PC-3 (cell line): Measurements from ENCODE around the gene PGBD5. TPM values are rescaled to one million over a fixed set of nuclear protein-coding genes. Genes with fewer than 3 reads are reported as not detected.

Experiments used
- ATAC-seq: fragments of 200-7000 bp; cut with Tn5 transposase; 2 replicates; pipeline ENCODE4 v1.9.1; 2020; ENCODE audit warnings: mild to moderate bottlenecking, moderate library complexity
- BruUV-seq: library from RNA; stranded (reverse); fragments of 400-500 nt; replicated peaks from 2 replicates; lab custom pipeline; 2021; lab: Mats Ljungman, UMichigan
- CTCF ChIA-PET: fragments of 300-600 bp; sonication (Branson Sonifier 250); formaldehyde crosslinking; loops from one replicate; lab custom pipeline; 2022; ENCODE audit warnings: antibody characterized with exemption; lab: Charles Lee
- POLR2A ChIA-PET: fragments of 300-600 bp; sonication (Branson Sonifier 250); formaldehyde crosslinking; loops from one replicate; lab custom pipeline; 2022; ENCODE audit warnings: antibody characterized with exemption; ENCODE audit not compliant: unreplicated experiment; lab: Charles Lee
- DNase-seq: peaks from one replicate; pipeline ENCODE4 v3.0.0-alpha.2; 2015
- H2AFZ ChIP-seq: fragments of 300-600 bp; sonication (generic); 2 replicates; pipeline ENCODE4 v1.6.0; 2016; ENCODE audit warnings: antibody characterized with exemption, low read length
- H3F3A ChIP-seq: fragments of 300-600 bp; sonication (generic); one replicate; pipeline ENCODE4 v1.6.0; 2017; ENCODE audit warnings: antibody characterized with exemption, low read length, control low read depth, mild to moderate bottlenecking; ENCODE audit not compliant: unreplicated experiment
- H3K27ac ChIP-seq: fragments of 300-600 bp; sonication (generic); 2 replicates; pipeline ENCODE4 v1.5.1; 2016; ENCODE audit warnings: mild to moderate bottlenecking, low read length
- H3K27me3 ChIP-seq: fragments of 300-600 bp; sonication (generic); 2 replicates; pipeline ENCODE4 v1.6.1; 2016; ENCODE audit warnings: low read length, mixed read lengths
- H3K36me3 ChIP-seq: fragments of 300-600 bp; sonication (generic); 2 replicates; pipeline ENCODE4 v1.6.1; 2016; ENCODE audit warnings: low read depth, mixed run types, low read length, mixed read lengths
- H3K4me1 ChIP-seq: fragments of 300-600 bp; sonication (generic); 2 replicates; pipeline ENCODE4 v1.5.1; 2016; ENCODE audit warnings: low read length; ENCODE audit not compliant: insufficient read depth
- H3K4me2 ChIP-seq: fragments of 300-600 bp; sonication (generic); 2 replicates; pipeline ENCODE4 v1.6.0; 2016; ENCODE audit warnings: low read length
- H3K4me3 ChIP-seq: fragments of 300-600 bp; sonication (generic); 2 replicates; pipeline ENCODE4 v1.5.1; 2016; ENCODE audit warnings: mild to moderate bottlenecking, low read length, mixed read lengths
- H3K79me2 ChIP-seq: fragments of 300-600 bp; sonication (generic); 2 replicates; pipeline ENCODE4 v1.6.1; 2017; ENCODE audit warnings: low read length, mixed read lengths
- H3K9ac ChIP-seq: fragments of 300-600 bp; sonication (generic); 2 replicates; pipeline ENCODE4 v1.6.0; 2016; ENCODE audit warnings: mild to moderate bottlenecking, low read length
- H3K9me2 ChIP-seq: fragments of 300-600 bp; sonication (generic); replicated peaks from 2 replicates; pipeline ENCODE4 v1.6.1; 2016; ENCODE audit warnings: mixed run types, low read length, mixed read lengths
- H3K9me3 ChIP-seq: fragments of 300-600 bp; sonication (generic); 2 replicates; pipeline ENCODE4 v1.6.1; 2016; ENCODE audit warnings: low read length, mixed read lengths
- H4K20me1 ChIP-seq: fragments of 300-600 bp; sonication (generic); 2 replicates; pipeline ENCODE4 v1.6.1; 2016; ENCODE audit warnings: low read length, mixed read lengths
- EZH2 ChIP-seq: fragments of 300-600 bp; sonication (generic); IDR thresholded peaks from one replicate; pipeline ENCODE4 v1.6.1; 2017; ENCODE audit warnings: antibody characterized with exemption, mild to moderate bottlenecking, low read length; ENCODE audit not compliant: unreplicated experiment
- EZH2phosphoT487 ChIP-seq: fragments of 300-600 bp; sonication (generic); IDR thresholded peaks from 2 replicates; pipeline ENCODE4 v1.6.1; 2018; ENCODE audit warnings: mild to moderate bottlenecking, antibody characterized with exemption, low read length, borderline replicate concordance
- intact Hi-C: fragments of 100-400 bp; cut with micrococcal nuclease; formaldehyde crosslinking; loops from 2 replicates; pipeline ENCODE4 v1.9.0; 2023
- total RNA-seq: library from RNA; depleted of rRNA; stranded (reverse); fragments of >200 nt; gene quantifications from 2 replicates; pipeline ENCODE4 v1.2.3, GENCODE V29; 2014
- TF ChIP-seq, protein P1 (sequence below): fragments of 300-600 bp; sonication (generic); conservative IDR thresholded peaks from 2 replicates; pipeline ENCODE4 v1.5.1; 2017; ENCODE audit warnings: antibody characterized with exemption, low read depth, mild to moderate bottlenecking, low read length

Gene PGBD5
- total RNA-seq, 1 experiment from 2014 or later, result under 0.01 TPM

DNA sequence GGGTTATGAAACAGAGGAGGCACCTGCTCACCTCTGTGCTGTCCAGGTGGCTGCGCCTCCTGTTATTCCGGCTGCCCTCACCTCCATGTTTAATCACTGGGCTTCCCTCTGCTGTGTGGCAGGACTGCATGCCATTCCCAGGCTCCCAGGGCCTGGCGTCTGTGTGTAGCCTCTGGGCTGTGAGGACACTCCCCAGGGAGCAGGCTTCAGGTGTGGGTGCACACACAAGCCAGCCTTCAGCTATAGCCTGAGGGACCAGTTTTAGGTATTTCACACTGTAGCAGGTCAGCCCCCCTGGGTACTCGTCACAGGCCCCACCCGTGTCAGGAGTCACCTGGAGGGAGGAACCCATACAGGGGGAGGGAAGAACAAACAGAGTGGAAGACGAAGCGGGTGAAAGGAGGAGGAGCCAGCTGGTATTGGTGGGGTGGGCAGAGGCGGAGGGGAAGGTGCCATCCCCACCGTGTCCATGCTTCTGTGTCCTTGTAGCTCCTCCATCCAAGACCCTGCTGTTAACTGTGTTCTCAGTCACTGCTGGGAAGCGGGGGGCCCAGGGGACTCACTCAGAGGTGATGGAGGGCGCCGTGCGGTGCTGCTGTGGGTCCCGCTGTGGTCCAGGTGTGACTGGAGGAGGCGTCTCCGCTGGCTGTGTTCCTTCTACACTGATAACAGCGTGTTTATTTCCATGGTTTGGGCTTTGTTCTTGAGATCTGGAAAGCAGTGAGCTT lies 158.6 kb downstream of the PGBD5 start:
- Histone ChIP-seq H3K4me1 (peaks cover 4% of the 10 kb centered on the region; the same call in 1 of the 2 replicates), H3K27ac (no peak overlapping the region), H3F3A (no peaks in the 10 kb centered on the region), H3K27me3 (no peaks in the 10 kb centered on the region), H3K9ac (no peak overlapping the region), H2AFZ (no peak overlapping the region), H3K9me3 (no peaks in the 10 kb centered on the region), H4K20me1 (no peaks in the 10 kb centered on the region), H3K4me3 (no peak overlapping the region), H3K9me2 (no peaks in the 10 kb centered on the region), H3K79me2 (no peaks in the 10 kb centered on the region), H3K36me3 (peaks cover 50% of the 10 kb centered on the region), H3K4me2 (no peak overlapping the region)
- TF ChIP-seq EZH2, result no peak
- TF ChIP-seq EZH2phosphoT487, result no peak
- TF ChIP-seq, protein P1, sequence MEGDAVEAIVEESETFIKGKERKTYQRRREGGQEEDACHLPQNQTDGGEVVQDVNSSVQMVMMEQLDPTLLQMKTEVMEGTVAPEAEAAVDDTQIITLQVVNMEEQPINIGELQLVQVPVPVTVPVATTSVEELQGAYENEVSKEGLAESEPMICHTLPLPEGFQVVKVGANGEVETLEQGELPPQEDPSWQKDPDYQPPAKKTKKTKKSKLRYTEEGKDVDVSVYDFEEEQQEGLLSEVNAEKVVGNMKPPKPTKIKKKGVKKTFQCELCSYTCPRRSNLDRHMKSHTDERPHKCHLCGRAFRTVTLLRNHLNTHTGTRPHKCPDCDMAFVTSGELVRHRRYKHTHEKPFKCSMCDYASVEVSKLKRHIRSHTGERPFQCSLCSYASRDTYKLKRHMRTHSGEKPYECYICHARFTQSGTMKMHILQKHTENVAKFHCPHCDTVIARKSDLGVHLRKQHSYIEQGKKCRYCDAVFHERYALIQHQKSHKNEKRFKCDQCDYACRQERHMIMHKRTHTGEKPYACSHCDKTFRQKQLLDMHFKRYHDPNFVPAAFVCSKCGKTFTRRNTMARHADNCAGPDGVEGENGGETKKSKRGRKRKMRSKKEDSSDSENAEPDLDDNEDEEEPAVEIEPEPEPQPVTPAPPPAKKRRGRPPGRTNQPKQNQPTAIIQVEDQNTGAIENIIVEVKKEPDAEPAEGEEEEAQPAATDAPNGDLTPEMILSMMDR, result no peak
- ChIA-PET POLR2A (no interaction called here), CTCF (no interaction called here)
- no TSS peak for BruUV-seq
- ATAC-seq (no peak), DNase-seq (no peak)
- intact Hi-C loops, result loop anchor here (2.0 kb wide), 1 partner anchor 199 kb away; no protein-coding TSS in a partner anchor

DNA sequence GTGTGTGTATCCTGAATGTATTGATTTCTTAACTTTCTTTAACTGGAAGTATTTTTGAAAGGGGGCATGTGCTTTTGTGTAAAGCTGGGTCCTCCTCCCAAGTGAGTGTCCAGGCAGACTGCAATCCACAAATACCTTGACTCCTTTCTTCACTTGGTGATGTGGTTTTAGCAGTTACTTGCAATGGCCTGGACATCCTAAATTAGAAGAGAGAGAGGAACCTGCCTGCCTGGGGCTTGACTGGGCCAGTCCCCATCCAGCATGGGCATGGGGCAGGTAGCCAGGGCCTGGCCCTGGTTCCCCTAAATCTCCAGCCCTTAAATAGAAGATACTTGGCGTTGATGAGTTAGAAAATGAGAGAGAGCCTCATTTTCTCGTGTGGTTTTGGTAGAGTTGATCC lies 159.7 kb downstream of the PGBD5 start:
- no TSS peak for BruUV-seq
- Histone ChIP-seq H3K36me3 (peaks cover 54% of the 10 kb centered on the region), H3K9me3 (no peaks in the 10 kb centered on the region), H3K27me3 (no peaks in the 10 kb centered on the region), H3K4me2 (no peak overlapping the region), H3K79me2 (no peaks in the 10 kb centered on the region), H3K9me2 (no peaks in the 10 kb centered on the region), H4K20me1 (no peaks in the 10 kb centered on the region), H3K27ac (no peak overlapping the region), H3K9ac (no peak overlapping the region), H3F3A (no peaks in the 10 kb centered on the region), H2AFZ (no peak overlapping the region), H3K4me1 (peaks cover 4% of the 10 kb centered on the region; the same call in 1 of the 2 replicates), H3K4me3 (no peak overlapping the region)
- ATAC-seq (no peak), DNase-seq (no peak)
- intact Hi-C loops, result no loop called here
- ChIA-PET CTCF (no interaction called here), POLR2A (no interaction called here)
- TF ChIP-seq EZH2 (no peak), EZH2phosphoT487 (no peak)
- TF ChIP-seq, protein P1, result no peak
